Neutrophil (primary cell): Measurements from ENCODE around the gene TLE1.

Source experiments
- H3K27ac ChIP-seq: fragments of 200-600 bp; sonication (generic); 2 replicates; pipeline ENCODE4 v1.5.1; 2016; ENCODE audit warnings: mild to moderate bottlenecking, moderate library complexity
- H3K27me3 ChIP-seq: fragments of 200-600 bp; sonication (generic); 2 replicates; pipeline ENCODE4 v1.6.0; 2016; ENCODE audit warnings: mild to moderate bottlenecking
- H3K36me3 ChIP-seq: fragments of 200-600 bp; sonication (generic); 2 replicates; pipeline ENCODE4 v1.5.1; 2017
- H3K4me1 ChIP-seq, 2 experiments: fragments of 200-600 bp in 1 of 2; sonication (generic) in 1 of 2; 1 replicate in 1 of 2; 2 replicates in 1 of 2; pipeline versions ENCODE4 v1.5.1 to v1.6.1; 2013 to 2016; ENCODE audit warnings: low read depth in 1 of 2, low read length in 1 of 2, mild to moderate bottlenecking in 1 of 2, moderate library complexity in 1 of 2; ENCODE audit not compliant: control insufficient read depth in 1 of 2, insufficient read depth in 1 of 2
- H3K4me3 ChIP-seq, 2 experiments: fragments of 200-600 bp in 1 of 2; sonication (generic) in 1 of 2; 1 replicate in 1 of 2; 2 replicates in 1 of 2; pipeline ENCODE4 v1.5.1; 2013 to 2016; ENCODE audit warnings: low read depth in 1 of 2, low read length in 1 of 2, mild to moderate bottlenecking in 1 of 2, moderate library complexity in 1 of 2
- H3K9me3 ChIP-seq: fragments of 200-600 bp; sonication (generic); 2 replicates; pipeline ENCODE4 v1.5.1; 2016
- CTCF ChIP-seq: fragments of 200-600 bp; sonication (generic); IDR thresholded peaks from 2 replicates; pipeline ENCODE4 v1.5.1; 2016; ENCODE audit warnings: antibody characterized with exemption

TLE1 gene

GRCh38 chr9:81535542-81536241 is 153.7 kb downstream of the TLE1 start:
- H3K27me3 ChIP-seq: no peaks in the 10 kb centered on the region
- H3K4me1 ChIP-seq: no peaks in the 10 kb centered on the region
- no peak overlapping the region for H3K4me3 ChIP-seq
- no peak overlapping the region for H3K27ac ChIP-seq
- no peaks in the 10 kb centered on the region for H3K9me3 ChIP-seq
- TF ChIP-seq CTCF: no peak
- no peaks in the 10 kb centered on the region for H3K36me3 ChIP-seq

GRCh38 chr9:81534138-81534875 is 155.0 kb downstream of the TLE1 start:
- TF ChIP-seq CTCF: no peak

More at GRCh38 chr9:81534138-81534875, 155.0 kb downstream of the TLE1 start:
- no peaks in the 10 kb centered on the region for H3K27me3 ChIP-seq
- H3K9me3 ChIP-seq: no peaks in the 10 kb centered on the region
- no peak overlapping the region for H3K4me3 ChIP-seq
- H3K27ac ChIP-seq: no peak overlapping the region
- H3K36me3 ChIP-seq: no peaks in the 10 kb centered on the region
- no peaks in the 10 kb centered on the region for H3K4me1 ChIP-seq
